Caco-2 (cell line): ENCODE results near the gene PAXX. TPM values are rescaled to one million over a fixed set of nuclear protein-coding genes. Genes with fewer than 3 reads are reported as not detected.

Experiments
- BruUV-seq: library from RNA; stranded (reverse); fragments of 400-500 nt; replicated peaks from 2 replicates; lab custom pipeline; 2021; lab: Mats Ljungman, UMichigan
- CTCF ChIA-PET: fragments of 300-600 bp; sonication (Branson Sonifier 250); formaldehyde crosslinking; loops from one replicate; lab custom pipeline; 2022; ENCODE audit warnings: antibody characterized with exemption; lab: Charles Lee
- POLR2A ChIA-PET: fragments of 300-600 bp; sonication (Branson Sonifier 250); formaldehyde crosslinking; loops from one replicate; lab custom pipeline; 2022; ENCODE audit warnings: antibody characterized with exemption; lab: Charles Lee
- DNase-seq, 2 experiments: peaks; one replicate each; pipeline versions ENCODE4 v3.0.0 to v3.0.0-alpha.2; 2020 to 2022
- H3K27me3 ChIP-seq: replicated peaks from 2 replicates; pipeline ENCODE4 v1.6.0; 2011; ENCODE audit warnings: low read length; ENCODE audit not compliant: control insufficient read depth, insufficient read depth
- H3K36me3 ChIP-seq: 2 replicates; pipeline ENCODE4 v1.5.1; 2011; ENCODE audit warnings: low read length; ENCODE audit not compliant: control insufficient read depth, insufficient read depth
- H3K4me1 ChIP-seq: fragments of 250-450 bp; sonication (Bioruptor Pico); 2 replicates; pipeline ENCODE4 v1.5.1; 2020; ENCODE audit warnings: mild to moderate bottlenecking
- H3K4me3 ChIP-seq: 2 replicates; pipeline ENCODE4 v1.5.1; 2011; ENCODE audit warnings: low read depth, mild to moderate bottlenecking, control low read depth, low read length
- H3K9me3 ChIP-seq: fragments of 250-450 bp; sonication (Bioruptor Pico); 2 replicates; pipeline ENCODE4 v1.5.1; 2020; ENCODE audit warnings: mild to moderate bottlenecking, moderate library complexity
- H3K27ac Mint-ChIP-seq: one replicate; pipeline ENCODE4 v1.8.0; 2022; ENCODE audit warnings: mixed read lengths; ENCODE audit not compliant: unreplicated experiment
- H3K27me3 Mint-ChIP-seq: one replicate; pipeline ENCODE4 v1.8.0; 2022; ENCODE audit warnings: mixed read lengths; ENCODE audit not compliant: insufficient read depth, unreplicated experiment
- H3K36me3 Mint-ChIP-seq: one replicate; pipeline ENCODE4 v1.8.0; 2022; ENCODE audit warnings: mild to moderate bottlenecking, mixed read lengths; ENCODE audit not compliant: insufficient read depth, unreplicated experiment
- H3K4me1 Mint-ChIP-seq: one replicate; pipeline ENCODE4 v1.8.0; 2022; ENCODE audit warnings: low read depth, mixed read lengths; ENCODE audit not compliant: unreplicated experiment
- H3K4me3 Mint-ChIP-seq: one replicate; pipeline ENCODE4 v1.8.0; 2022; ENCODE audit warnings: mild to moderate bottlenecking, moderate library complexity, mixed read lengths; ENCODE audit not compliant: unreplicated experiment
- H3K9me3 Mint-ChIP-seq: one replicate; pipeline ENCODE4 v1.8.0; 2022; ENCODE audit warnings: mixed read lengths; ENCODE audit not compliant: unreplicated experiment
- CTCF ChIP-seq, 2 experiments: fragments of 200-600 bp in 1 of 2; IDR thresholded peaks; 1 replicate in 1 of 2; 2 replicates in 1 of 2; pipeline versions ENCODE4 v1.5.1 to v1.8.0; 2011 to 2022; ENCODE audit warnings: antibody characterized with exemption in 1 of 2, control low read depth in 1 of 2, inconsistent platforms in 1 of 2, low read depth in 1 of 2, low read length in 1 of 2, mild to moderate bottlenecking in 1 of 2, moderate library complexity in 1 of 2; ENCODE audit not compliant: insufficient read depth in 1 of 2, severe bottlenecking in 1 of 2, unreplicated experiment in 1 of 2
- intact Hi-C: fragments of 100-400 bp; cut with micrococcal nuclease; formaldehyde crosslinking; loops from one replicate; pipeline ENCODE4 v1.10.0; 2022; ENCODE audit not compliant: unreplicated experiment
- total RNA-seq: library from RNA; stranded (reverse); gene quantifications from 2 replicates; pipeline ENCODE4 v1.2.3, GENCODE V29; 2022

PAXX gene
- total RNA-seq, 1 experiment from 2014 or later, result 66.2 TPM

GRCh38 chr9:137035937-137036336, 43.7 kb downstream of the PAXX start:
- Mint-ChIP-seq H3K4me1 (no peaks in the 10 kb centered on the region), H3K27me3 (no peaks in the 10 kb centered on the region), H3K27ac (no peak overlapping the region), H3K4me3 (no peak overlapping the region), H3K36me3 (peaks cover 23% of the 10 kb centered on the region), H3K9me3 (no peaks in the 10 kb centered on the region)
- ChIA-PET CTCF (interaction anchor here (0.6 to 2.4 kb wide), 19 partner anchors 9 to 247 kb away, joined by 3 to 42 read pairs (median 7); partner anchors contain the start of genes AJM1, CLIC3, MAN1B1 and NPDC1), POLR2A (no interaction called here)
- no peak for TF ChIP-seq CTCF (IDR thresholded peaks at IDR 0.05; ENCODE audit: insufficient read depth in 1 of 2, low read depth in 1 of 2, low read length in 1 of 2, severe bottlenecking in 1 of 2, unreplicated experiment in 1 of 2)
- Histone ChIP-seq H3K4me3 (no peak overlapping the region), H3K9me3 (no peaks in the 10 kb centered on the region), H3K36me3 (no peaks in the 10 kb centered on the region), H3K27me3 (no peaks in the 10 kb centered on the region), H3K4me1 (peaks cover 6% of the 10 kb centered on the region)
- BruUV-seq, result no TSS peak
- DNase-seq, result no peak
- intact Hi-C loops, result loop anchor here (1.0 to 2.0 kb wide), 2 partner anchors 193 to 249 kb away; partner anchors contain the start of gene AJM1

GRCh38 chr9:137037035-137037434, 44.8 kb downstream of the PAXX start:
- no peaks in the 10 kb centered on the region for H3K27me3 ChIP-seq
- Mint-ChIP-seq H3K27ac (no peak overlapping the region), H3K9me3 (no peaks in the 10 kb centered on the region), H3K27me3 (no peaks in the 10 kb centered on the region), H3K4me3 (no peak overlapping the region), H3K36me3 (peaks cover 23% of the 10 kb centered on the region), H3K4me1 (no peaks in the 10 kb centered on the region)
- intact Hi-C loops, result no loop called here
- H3K4me3 ChIP-seq, result no peak overlapping the region
- no peak for TF ChIP-seq CTCF (IDR thresholded peaks at IDR 0.05; ENCODE audit: insufficient read depth in 1 of 2, low read depth in 1 of 2, low read length in 1 of 2, severe bottlenecking in 1 of 2, unreplicated experiment in 1 of 2)
- H3K36me3 ChIP-seq, result no peaks in the 10 kb centered on the region
- H3K9me3 ChIP-seq, result no peaks in the 10 kb centered on the region
- no peak for DNase-seq
- POLR2A ChIA-PET, result no interaction called here
- BruUV-seq, result no TSS peak
- H3K4me1 ChIP-seq, result peaks cover 6% of the 10 kb centered on the region
- CTCF ChIA-PET, result interaction anchor here (0.9 kb wide), 1 partner anchor 80 kb away, joined by 3 read pairs; no protein-coding TSS in a partner anchor

GRCh38 chr9:137037483-137037882, 45.3 kb downstream of the PAXX start:
- H3K27ac Mint-ChIP-seq, result no peak overlapping the region
- no peak for TF ChIP-seq CTCF (IDR thresholded peaks at IDR 0.05; ENCODE audit: insufficient read depth in 1 of 2, low read depth in 1 of 2, low read length in 1 of 2, severe bottlenecking in 1 of 2, unreplicated experiment in 1 of 2)
- intact Hi-C loops, result no loop called here
- H3K4me1 Mint-ChIP-seq, result no peaks in the 10 kb centered on the region
- POLR2A ChIA-PET, result no interaction called here
- Histone ChIP-seq H3K4me1 (peaks cover 6% of the 10 kb centered on the region), H3K4me3 (no peak overlapping the region), H3K36me3 (no peaks in the 10 kb centered on the region), H3K9me3 (no peaks in the 10 kb centered on the region), H3K27me3 (no peaks in the 10 kb centered on the region)
- no peaks in the 10 kb centered on the region for H3K27me3 Mint-ChIP-seq
- H3K9me3 Mint-ChIP-seq, result no peaks in the 10 kb centered on the region
- CTCF ChIA-PET, result no interaction called here
- BruUV-seq, result no TSS peak
- H3K4me3 Mint-ChIP-seq, result no peak overlapping the region
- peaks cover 23% of the 10 kb centered on the region for H3K36me3 Mint-ChIP-seq
- DNase-seq, result no peak
